WTC11 (cell line): ENCODE measurements around the gene CPPED1.

Experiments
- AFF4 ChIP-seq: sonication (generic); formaldehyde crosslinking; IDR thresholded peaks from 2 replicates; pipeline ENCODE4 v1.8.1; 2023; ENCODE audit warnings: mild to moderate bottlenecking, missing genetic modification reagents, borderline replicate concordance
- CBFB ChIP-seq: sonication (generic); formaldehyde crosslinking; IDR thresholded peaks from 2 replicates; pipeline ENCODE4 v1.8.1; 2022; ENCODE audit warnings: mild to moderate bottlenecking, low read depth, missing genetic modification reagents
- CTCF ChIP-seq: fragments of 200-600 bp; IDR thresholded peaks from 2 replicates; pipeline ENCODE4 v1.8.0; 2022; ENCODE audit warnings: antibody characterized with exemption
- GRHL2 ChIP-seq: fragments of 250-450 bp; sonication (Bioruptor Pico); IDR thresholded peaks from 2 replicates; pipeline ENCODE4 v1.8.0; 2022; ENCODE audit warnings: mild to moderate bottlenecking, moderate library complexity; ENCODE audit not compliant: insufficient replicate concordance, severe bottlenecking
- IRF1 ChIP-seq: sonication (generic); formaldehyde crosslinking; IDR thresholded peaks from 2 replicates; pipeline ENCODE4 v1.8.0; 2023; ENCODE audit warnings: missing genetic modification reagents
- STAT6 ChIP-seq: sonication (generic); formaldehyde crosslinking; conservative IDR thresholded peaks from 2 replicates; pipeline ENCODE4 v1.8.1; 2023; ENCODE audit warnings: mild to moderate bottlenecking, low read depth, missing genetic modification reagents, moderate library complexity
- ZBTB43 ChIP-seq: sonication (generic); formaldehyde crosslinking; IDR thresholded peaks from 2 replicates; pipeline ENCODE4 v1.8.1; 2023; ENCODE audit warnings: mild to moderate bottlenecking, missing genetic modification reagents

- TF ChIP-seq AFF4 (CRISPR knock-in tag) (no peak), ZBTB43 (CRISPR knock-in tag) (no peak), GRHL2 (no peak), IRF1 (CRISPR knock-in tag) (no peak), CTCF (no peak), STAT6 (CRISPR knock-in tag) (no peak), CBFB (CRISPR knock-in tag) (no peak)
Measured at GRCh38 chr16:12801511-12802042, 2.1 kb downstream of the CPPED1 start.
